WTC11 (cell line): ENCODE data around the gene PTN. TPM values are rescaled to one million over a fixed set of nuclear protein-coding genes. Genes with fewer than 3 reads are reported as not detected.

Experiments
- ATAC-seq: fragments of 200-7000 bp; cut with Tn5 transposase; 2 replicates; pipeline ENCODE4 v1.10.0; 2021; ENCODE audit warnings: mild to moderate bottlenecking, moderate library complexity
- CTCF ChIA-PET: fragments of 300-600 bp; sonication (Branson Sonifier 250); formaldehyde crosslinking; loops from one replicate; lab custom pipeline; 2021; ENCODE audit warnings: antibody characterized with exemption; lab: Charles Lee
- POLR2A ChIA-PET: fragments of 350-600 bp; sonication (Branson Sonifier 250); formaldehyde crosslinking; loops from one replicate; lab custom pipeline; 2021; ENCODE audit warnings: antibody characterized with exemption; lab: Charles Lee
- DNase-seq: peaks from one replicate; pipeline ENCODE4 v3.0.0; 2021; ENCODE audit warnings: low spot score
- H3K27ac Mint-ChIP-seq: 2 replicates; pipeline ENCODE4 v1.8.0; 2021; ENCODE audit warnings: mixed read lengths
- H3K27me3 Mint-ChIP-seq: 2 replicates; pipeline ENCODE4 v1.8.0; 2021; ENCODE audit warnings: low read depth, mild to moderate bottlenecking, moderate library complexity, mixed read lengths
- H3K36me3 Mint-ChIP-seq: 2 replicates; pipeline ENCODE4 v1.8.0; 2021; ENCODE audit warnings: mixed read lengths
- H3K4me1 Mint-ChIP-seq: 2 replicates; pipeline ENCODE4 v1.8.0; 2022; ENCODE audit warnings: mixed read lengths
- H3K4me3 Mint-ChIP-seq: 2 replicates; pipeline ENCODE4 v1.8.0; 2021; ENCODE audit warnings: mild to moderate bottlenecking, moderate library complexity, mixed read lengths
- H3K9me3 Mint-ChIP-seq: 2 replicates; pipeline ENCODE4 v1.8.0; 2021; ENCODE audit warnings: mixed read lengths
- ARID4B ChIP-seq: sonication (generic); formaldehyde crosslinking; IDR thresholded peaks from 2 replicates; pipeline ENCODE4 v1.8.0; 2023; ENCODE audit warnings: missing genetic modification reagents, mild to moderate bottlenecking, borderline replicate concordance
- CBFB ChIP-seq: sonication (generic); formaldehyde crosslinking; IDR thresholded peaks from 2 replicates; pipeline ENCODE4 v1.8.1; 2022; ENCODE audit warnings: mild to moderate bottlenecking, low read depth, missing genetic modification reagents
- CREB1 ChIP-seq: sonication (generic); formaldehyde crosslinking; IDR thresholded peaks from 2 replicates; pipeline ENCODE4 v1.8.0; 2023; ENCODE audit warnings: mild to moderate bottlenecking, missing genetic modification reagents
- ERG ChIP-seq: fragments of 250-450 bp; sonication (Bioruptor Pico); IDR thresholded peaks from 2 replicates; pipeline ENCODE4 v1.8.0; 2021; ENCODE audit warnings: mild to moderate bottlenecking
- GRHL2 ChIP-seq: fragments of 250-450 bp; sonication (Bioruptor Pico); IDR thresholded peaks from 2 replicates; pipeline ENCODE4 v1.8.0; 2022; ENCODE audit warnings: mild to moderate bottlenecking, moderate library complexity; ENCODE audit not compliant: insufficient replicate concordance, severe bottlenecking
- HMGA2 ChIP-seq: fragments of 250-450 bp; sonication (Bioruptor Pico); IDR thresholded peaks from 2 replicates; pipeline ENCODE4 v1.4.0; 2021; ENCODE audit warnings: mild to moderate bottlenecking, moderate library complexity
- NFATC4 ChIP-seq: fragments of 250-450 bp; sonication (Bioruptor Pico); IDR thresholded peaks from 2 replicates; pipeline ENCODE4 v1.9.0; 2021; ENCODE audit warnings: mild to moderate bottlenecking
- PREB ChIP-seq: sonication (generic); formaldehyde crosslinking; IDR thresholded peaks from 2 replicates; pipeline ENCODE4 v1.8.1; 2022; ENCODE audit warnings: mild to moderate bottlenecking, missing genetic modification reagents, moderate library complexity, borderline replicate concordance
- RORB ChIP-seq: fragments of 250-450 bp; sonication (Bioruptor Pico); IDR thresholded peaks from 2 replicates; pipeline ENCODE4 v1.9.0; 2021; ENCODE audit warnings: mild to moderate bottlenecking
- USF1 ChIP-seq: sonication (generic); formaldehyde crosslinking; IDR thresholded peaks from 2 replicates; pipeline ENCODE4 v1.8.0; 2022; ENCODE audit warnings: mild to moderate bottlenecking, missing genetic modification reagents
- ZBTB43 ChIP-seq: sonication (generic); formaldehyde crosslinking; IDR thresholded peaks from 2 replicates; pipeline ENCODE4 v1.8.1; 2023; ENCODE audit warnings: mild to moderate bottlenecking, missing genetic modification reagents
- ZNF138 ChIP-seq: sonication (generic); formaldehyde crosslinking; conservative IDR thresholded peaks from 2 replicates; pipeline ENCODE4 v1.8.1; 2022; ENCODE audit warnings: mild to moderate bottlenecking, moderate library complexity, missing genetic modification reagents
- ZNF416 ChIP-seq: fragments of 250-450 bp; sonication (Bioruptor Pico); IDR thresholded peaks from 2 replicates; pipeline ENCODE4 v1.9.0; 2021; ENCODE audit warnings: mild to moderate bottlenecking, inconsistent platforms
- ZNF512 ChIP-seq: sonication (generic); formaldehyde crosslinking; IDR thresholded peaks from 2 replicates; pipeline ENCODE4 v1.8.1; 2022; ENCODE audit warnings: missing genetic modification reagents, borderline replicate concordance
- ZNF532 ChIP-seq: fragments of 250-450 bp; sonication (Bioruptor Pico); IDR thresholded peaks from 2 replicates; pipeline ENCODE4 v1.9.0; 2021; ENCODE audit warnings: mild to moderate bottlenecking, borderline replicate concordance
- total RNA-seq: library from RNA; stranded (reverse); gene quantifications from 3 replicates; pipeline ENCODE4 v1.2.3, GENCODE V29; 2021
- TF ChIP-seq, protein P1 (sequence below): sonication (generic); formaldehyde crosslinking; IDR thresholded peaks from 2 replicates; pipeline ENCODE4 v1.8.1; 2022; ENCODE audit warnings: mild to moderate bottlenecking, moderate library complexity, missing genetic modification reagents
- TF ChIP-seq, protein P2 (sequence below): sonication (generic); formaldehyde crosslinking; IDR thresholded peaks from 2 replicates; pipeline ENCODE4 v1.8.1; 2023; ENCODE audit warnings: mild to moderate bottlenecking, missing genetic modification reagents, moderate library complexity

Gene PTN
- total RNA-seq, 1 experiment from 2014 or later: 18.9 TPM

DNA sequence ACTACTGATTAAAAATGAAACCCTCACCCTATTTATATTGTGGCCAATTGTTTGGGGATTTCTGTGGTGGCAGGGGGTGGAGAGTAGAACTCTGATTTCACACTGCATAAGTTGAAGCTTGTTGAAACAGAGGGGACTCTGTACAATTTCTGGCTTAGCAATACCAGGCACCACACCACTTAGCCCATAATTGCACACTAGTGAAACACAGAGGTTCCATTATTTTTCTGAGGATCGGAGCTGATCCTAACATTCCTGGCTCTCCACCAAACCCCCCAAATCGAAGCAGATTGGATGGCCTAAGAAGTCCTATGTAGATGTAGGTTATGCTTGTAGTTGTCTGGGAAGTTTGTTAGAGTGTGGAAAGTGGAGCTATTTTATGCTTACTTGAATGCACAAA is 47.0 kb downstream of the PTN start (continued):
- TF ChIP-seq ARID4B (no peak), CBFB (CRISPR knock-in tag) (no peak), CREB1 (CRISPR knock-in tag) (no peak), ERG (no peak)
- TF ChIP-seq, protein P1, sequence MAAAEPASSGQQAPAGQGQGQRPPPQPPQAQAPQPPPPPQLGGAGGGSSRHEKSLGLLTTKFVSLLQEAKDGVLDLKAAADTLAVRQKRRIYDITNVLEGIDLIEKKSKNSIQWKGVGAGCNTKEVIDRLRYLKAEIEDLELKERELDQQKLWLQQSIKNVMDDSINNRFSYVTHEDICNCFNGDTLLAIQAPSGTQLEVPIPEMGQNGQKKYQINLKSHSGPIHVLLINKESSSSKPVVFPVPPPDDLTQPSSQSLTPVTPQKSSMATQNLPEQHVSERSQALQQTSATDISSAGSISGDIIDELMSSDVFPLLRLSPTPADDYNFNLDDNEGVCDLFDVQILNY: no peak

DNA sequence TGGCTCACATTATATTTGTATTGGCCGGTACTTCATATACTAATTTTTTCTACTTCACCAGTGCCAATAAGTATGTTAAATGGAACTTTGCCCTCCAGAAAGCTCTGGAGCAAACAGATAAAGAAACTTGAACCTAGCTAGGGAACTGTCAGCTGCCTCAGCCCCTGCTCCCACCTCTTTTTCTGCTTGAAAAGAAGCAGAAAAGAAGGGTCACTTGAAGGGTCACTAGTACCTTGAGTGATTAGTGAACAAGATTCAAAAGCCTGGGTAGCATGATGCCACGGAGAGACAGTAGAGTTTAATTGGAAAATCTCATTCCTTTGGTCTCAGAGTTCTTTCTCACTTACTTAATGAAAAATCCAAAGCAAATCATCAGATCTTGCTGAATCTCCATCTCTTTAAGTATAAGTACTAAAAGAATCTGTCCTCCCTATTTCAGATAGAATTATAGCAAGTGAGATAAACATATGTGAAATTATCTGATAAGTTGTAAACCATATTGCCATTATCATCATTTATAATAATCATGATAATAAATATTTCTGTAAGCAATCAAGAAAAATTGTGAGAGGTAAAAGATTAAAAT is 47.7 kb downstream of the PTN start:
- no peak overlapping the region for H3K4me3 Mint-ChIP-seq
- H3K4me1 Mint-ChIP-seq: peaks cover 24% of the 10 kb centered on the region
- no peaks in the 10 kb centered on the region for H3K27me3 Mint-ChIP-seq
- ChIA-PET CTCF (no interaction called here), POLR2A (interaction anchor here (0.5 kb wide), 1 partner anchor 259 kb away, joined by 4 read pairs; no protein-coding TSS in a partner anchor)
- H3K36me3 Mint-ChIP-seq: peaks cover 7% of the 10 kb centered on the region; the same call in 1 of the 2 replicates
- 0 out of 2 replicates have a peak, but pooled peaks cover 5% of the 10 kb centered on the region for H3K9me3 Mint-ChIP-seq
- DNase-seq: no peak
- H3K27ac Mint-ChIP-seq: no peak overlapping the region
- ATAC-seq: no peak
- TF ChIP-seq PREB (CRISPR knock-in tag): no peak
- no peak for TF ChIP-seq RORB
- TF ChIP-seq ZNF138 (CRISPR knock-in tag): no peak
- TF ChIP-seq, protein P1: no peak
- TF ChIP-seq ZNF532 (CRISPR knock-in tag): no peak
- no peak for TF ChIP-seq GRHL2 (CRISPR knock-in tag)
- TF ChIP-seq, protein P2, sequence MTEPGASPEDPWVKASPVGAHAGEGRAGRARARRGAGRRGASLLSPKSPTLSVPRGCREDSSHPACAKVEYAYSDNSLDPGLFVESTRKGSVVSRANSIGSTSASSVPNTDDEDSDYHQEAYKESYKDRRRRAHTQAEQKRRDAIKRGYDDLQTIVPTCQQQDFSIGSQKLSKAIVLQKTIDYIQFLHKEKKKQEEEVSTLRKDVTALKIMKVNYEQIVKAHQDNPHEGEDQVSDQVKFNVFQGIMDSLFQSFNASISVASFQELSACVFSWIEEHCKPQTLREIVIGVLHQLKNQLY (CRISPR knock-in tag): no peak
- TF ChIP-seq HMGA2 (CRISPR knock-in tag): no peak
- TF ChIP-seq ZBTB43 (CRISPR knock-in tag): no peak
- no peak for TF ChIP-seq USF1 (CRISPR knock-in tag)
- no peak for TF ChIP-seq NFATC4 (CRISPR knock-in tag)
- TF ChIP-seq ZNF512 (CRISPR knock-in tag): no peak
- no peak for TF ChIP-seq ZNF416
